Ishikawa (cell line): ENCODE results near the gene LYL1.

Experiments
- CEBPB ChIP-seq: IDR thresholded peaks from 2 replicates; pipeline ENCODE4 v1.6.1; 2012
- CREB1 ChIP-seq: IDR thresholded peaks from 2 replicates; pipeline ENCODE4 v1.6.1; 2012; ENCODE audit warnings: low read depth
- EGR1 ChIP-seq: IDR thresholded peaks from 2 replicates; pipeline ENCODE4 v1.6.1; 2012
- EP300 ChIP-seq: IDR thresholded peaks from 2 replicates; pipeline ENCODE4 v1.6.1; 2012; ENCODE audit warnings: borderline replicate concordance
- FOXM1 ChIP-seq: IDR thresholded peaks from 2 replicates; pipeline ENCODE4 v1.6.1; 2012; ENCODE audit warnings: low read depth, borderline replicate concordance
- MAX ChIP-seq: IDR thresholded peaks from 2 replicates; pipeline ENCODE4 v1.6.1; 2012
- RAD21 ChIP-seq: IDR thresholded peaks from 2 replicates; pipeline ENCODE4 v1.6.1; 2012; ENCODE audit warnings: low read depth
- TAF1 ChIP-seq: IDR thresholded peaks from 2 replicates; pipeline ENCODE4 v1.6.1; 2012; ENCODE audit warnings: low read depth, mild to moderate bottlenecking
- YY1 ChIP-seq: IDR thresholded peaks from 2 replicates; pipeline ENCODE4 v1.6.1; 2012; ENCODE audit warnings: low read depth
- TF ChIP-seq, protein P1 (sequence below): IDR thresholded peaks from 2 replicates; pipeline ENCODE4 v1.6.1; 2012; ENCODE audit warnings: low read depth, mild to moderate bottlenecking

DNA sequence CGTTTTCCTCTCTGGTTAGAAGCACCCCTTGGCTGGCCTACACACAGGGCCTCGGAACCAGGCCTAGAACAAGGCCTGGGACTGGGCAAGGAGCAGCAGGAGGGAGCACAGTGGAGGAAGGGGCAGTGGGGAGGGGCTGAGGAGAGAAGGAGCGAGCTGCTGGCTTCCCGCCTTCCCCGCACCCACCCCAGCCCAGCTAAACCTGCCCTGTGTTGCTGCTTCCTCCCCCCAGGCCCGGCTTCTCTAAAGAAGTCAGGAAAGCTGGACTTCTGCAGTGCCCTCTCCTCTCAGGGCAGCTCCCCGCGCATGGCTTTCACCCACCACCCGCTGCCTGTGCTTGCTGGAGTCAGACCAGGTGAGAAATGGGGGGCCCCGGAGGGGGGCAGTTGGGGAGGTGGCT, 24.3 kb downstream of the LYL1 start:
- TF ChIP-seq EGR1, result no peak
- no peak for TF ChIP-seq CREB1
- TF ChIP-seq YY1, result no peak
- TF ChIP-seq MAX, result no peak
- TF ChIP-seq, protein P1, sequence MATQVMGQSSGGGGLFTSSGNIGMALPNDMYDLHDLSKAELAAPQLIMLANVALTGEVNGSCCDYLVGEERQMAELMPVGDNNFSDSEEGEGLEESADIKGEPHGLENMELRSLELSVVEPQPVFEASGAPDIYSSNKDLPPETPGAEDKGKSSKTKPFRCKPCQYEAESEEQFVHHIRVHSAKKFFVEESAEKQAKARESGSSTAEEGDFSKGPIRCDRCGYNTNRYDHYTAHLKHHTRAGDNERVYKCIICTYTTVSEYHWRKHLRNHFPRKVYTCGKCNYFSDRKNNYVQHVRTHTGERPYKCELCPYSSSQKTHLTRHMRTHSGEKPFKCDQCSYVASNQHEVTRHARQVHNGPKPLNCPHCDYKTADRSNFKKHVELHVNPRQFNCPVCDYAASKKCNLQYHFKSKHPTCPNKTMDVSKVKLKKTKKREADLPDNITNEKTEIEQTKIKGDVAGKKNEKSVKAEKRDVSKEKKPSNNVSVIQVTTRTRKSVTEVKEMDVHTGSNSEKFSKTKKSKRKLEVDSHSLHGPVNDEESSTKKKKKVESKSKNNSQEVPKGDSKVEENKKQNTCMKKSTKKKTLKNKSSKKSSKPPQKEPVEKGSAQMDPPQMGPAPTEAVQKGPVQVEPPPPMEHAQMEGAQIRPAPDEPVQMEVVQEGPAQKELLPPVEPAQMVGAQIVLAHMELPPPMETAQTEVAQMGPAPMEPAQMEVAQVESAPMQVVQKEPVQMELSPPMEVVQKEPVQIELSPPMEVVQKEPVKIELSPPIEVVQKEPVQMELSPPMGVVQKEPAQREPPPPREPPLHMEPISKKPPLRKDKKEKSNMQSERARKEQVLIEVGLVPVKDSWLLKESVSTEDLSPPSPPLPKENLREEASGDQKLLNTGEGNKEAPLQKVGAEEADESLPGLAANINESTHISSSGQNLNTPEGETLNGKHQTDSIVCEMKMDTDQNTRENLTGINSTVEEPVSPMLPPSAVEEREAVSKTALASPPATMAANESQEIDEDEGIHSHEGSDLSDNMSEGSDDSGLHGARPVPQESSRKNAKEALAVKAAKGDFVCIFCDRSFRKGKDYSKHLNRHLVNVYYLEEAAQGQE, result no peak
- no peak for TF ChIP-seq TAF1
- no peak for TF ChIP-seq EP300
- no peak for TF ChIP-seq FOXM1
- TF ChIP-seq RAD21, result no peak
- TF ChIP-seq CEBPB, result no peak
